Hematopoietic multipotent progenitor cell treated with erythropoietin and hydrocortisone succinate and interleukin-3 and kit ligand, for 8 days (in vitro differentiated cells): ENCODE data around the gene DNAAF6.
A peak's percentile ranks its signal among the peaks of the same experiment; 100 is the strongest.
"Not testable (repeated sequence)": the region's sequence is repeated elsewhere in the genome, so short reads cannot be mapped to it uniquely, and the experiment has no call there.

Source experiments
- DNase-seq: peaks from one replicate; pipeline ENCODE4 v3.0.0-alpha.2; 2015

DNAAF6 gene

DNA sequence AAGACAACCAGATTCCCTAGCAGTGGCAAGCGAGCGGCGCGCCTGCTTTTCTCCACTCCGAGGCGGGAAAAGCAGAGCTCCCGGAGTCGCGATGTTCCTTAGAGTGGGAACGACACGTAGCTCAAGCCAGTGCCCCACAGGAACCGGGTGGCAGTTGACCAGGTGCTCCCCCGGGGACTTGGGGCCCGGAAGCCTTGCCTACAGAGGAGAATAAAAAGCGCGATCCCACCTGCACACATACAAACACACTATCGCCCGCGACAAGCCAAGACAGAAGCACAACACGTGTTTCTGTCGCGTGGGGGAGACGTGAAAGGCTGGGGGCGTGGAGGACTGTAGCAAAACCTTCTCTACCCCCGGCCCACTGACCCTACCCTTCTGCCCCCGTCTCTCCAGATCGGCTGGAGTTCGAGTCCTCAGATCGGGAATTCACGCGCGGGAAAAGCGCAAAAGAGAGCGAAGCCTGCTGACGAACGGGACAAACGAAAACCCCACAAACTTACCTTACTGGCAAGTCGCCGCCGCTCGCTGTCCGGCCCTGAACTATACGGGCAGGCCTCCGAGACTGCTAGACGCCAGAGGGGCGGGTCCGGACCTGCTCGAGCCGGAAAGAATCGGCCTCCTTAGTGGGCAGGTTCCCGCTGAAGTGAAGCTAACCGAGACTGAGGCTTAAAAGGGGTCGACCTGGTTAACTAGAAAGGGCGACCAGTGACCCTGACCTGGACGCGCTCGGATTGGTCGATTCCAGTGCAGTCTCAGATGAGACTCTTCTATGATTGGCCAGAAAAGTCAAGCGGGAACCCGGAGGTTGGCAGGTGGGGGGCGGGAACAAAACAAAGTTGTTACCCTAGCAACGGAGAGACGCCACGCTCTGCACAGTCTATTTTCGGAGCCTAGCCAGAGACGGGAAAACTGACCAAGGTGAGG lies at the start of gene DNAAF6, which contains the start of gene NUP62CL:
DNAAF6 (plus strand) TSS at position 842 of the 927 bp plus-strand sequence. CDS start 6,265 bp downstream, outside the sequence.
NUP62CL (minus strand) TSS at position 664 of the 927 bp plus-strand sequence. CDS start 31,287 bp downstream, outside the sequence.
- DNase-seq, result peak; percentile 92

GRCh38 chrX:107157618-107158017 lies 48.8 kb upstream of the DNAAF6 start:
- not testable (repeated sequence) for DNase-seq

- DNase-seq, result no peak
These were observed 39.1 kb upstream of the DNAAF6 start for GRCh38 chrX:107167163-107167921.

DNA sequence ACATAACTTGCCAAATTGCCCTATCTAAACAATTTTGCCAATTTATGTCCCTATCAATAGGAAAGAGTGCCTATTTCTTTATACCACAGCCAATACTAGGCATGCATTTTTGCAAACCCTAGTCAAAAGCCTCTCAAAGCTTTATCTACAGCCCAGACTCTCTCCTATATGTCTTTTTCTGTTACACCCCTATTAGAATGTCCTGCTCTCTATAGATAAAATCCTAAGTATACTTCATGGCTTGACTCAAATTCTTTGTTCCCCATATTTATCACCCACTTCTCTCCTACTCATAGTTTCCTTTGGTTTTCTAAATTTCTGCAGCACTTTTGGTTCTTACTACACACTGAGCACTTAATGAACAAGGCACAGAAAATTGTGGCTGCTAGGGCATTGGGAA lies 38.2 kb upstream of the DNAAF6 start:
- peak; percentile 86 for DNase-seq

DNA sequence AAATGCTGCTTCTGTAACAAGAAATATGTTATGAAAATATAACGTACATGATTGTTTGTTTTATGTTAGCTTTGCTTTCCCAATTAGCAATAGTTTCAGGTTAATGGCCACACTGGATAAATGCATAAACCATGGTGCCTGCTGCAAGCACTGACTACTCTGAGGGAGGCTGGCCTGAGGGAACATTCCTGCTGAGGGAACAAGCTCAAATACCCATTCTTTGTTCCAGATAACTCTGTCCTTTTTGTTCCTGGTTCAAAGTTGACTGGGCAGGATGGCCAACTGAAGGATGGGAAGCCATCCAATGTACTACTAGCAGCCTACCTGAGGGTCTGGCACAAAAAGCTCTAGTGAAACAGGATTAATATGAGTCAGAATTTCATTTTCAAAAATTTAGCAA lies 37.7 kb upstream of the DNAAF6 start:
- peak; percentile 8 for DNase-seq

- no peak for DNase-seq
These were observed 34.9 kb upstream of the DNAAF6 start for GRCh38 chrX:107171369-107172102.

DNA sequence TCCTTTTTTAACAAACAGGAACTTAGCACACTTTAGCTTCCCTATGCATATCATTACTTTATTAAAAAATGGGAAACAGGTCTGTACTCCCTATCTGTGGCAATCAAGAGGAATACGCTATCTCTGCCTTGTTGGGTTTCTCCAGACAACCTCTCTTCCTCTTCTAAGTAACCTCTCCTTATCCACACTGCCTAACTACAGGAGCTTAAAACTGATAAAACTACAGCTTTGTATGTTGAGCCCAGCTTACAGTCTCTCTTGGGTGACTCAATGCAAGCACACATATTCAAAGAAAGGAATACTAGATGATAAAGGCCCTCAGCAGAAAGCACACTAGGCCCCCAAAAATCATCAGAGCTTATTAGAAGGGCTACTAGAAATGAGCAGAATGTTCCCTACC lies 9.1 kb upstream of the DNAAF6 start:
- DNase-seq, result peak; percentile 64

DNA sequence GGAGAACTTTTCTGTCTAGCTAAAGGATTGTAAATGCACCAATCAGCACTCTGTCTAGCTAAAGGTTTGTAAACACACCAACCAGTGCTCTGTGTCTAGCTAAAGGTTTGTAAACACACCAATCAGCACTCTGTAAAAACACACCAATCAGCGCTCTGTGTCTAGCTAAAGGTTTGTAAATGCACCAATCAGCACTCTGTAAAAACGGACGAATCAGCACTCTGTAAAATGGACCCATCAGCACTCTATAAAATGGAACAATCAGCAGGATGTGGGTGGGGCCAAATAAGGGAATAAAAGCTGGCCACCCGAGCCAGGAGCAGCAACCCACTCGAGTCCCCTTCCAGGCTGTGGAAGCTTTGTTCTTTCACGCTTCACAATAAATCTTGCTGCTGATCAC lies 8.3 kb upstream of the DNAAF6 start:
- DNase-seq, result not testable (repeated sequence)

GRCh38 chrX:107199491-107199890 lies 6.9 kb upstream of the DNAAF6 start:
- no peak for DNase-seq

GRCh38 chrX:107204068-107204605 lies 2.3 kb upstream of the DNAAF6 start:
- DNase-seq, result no peak

DNA sequence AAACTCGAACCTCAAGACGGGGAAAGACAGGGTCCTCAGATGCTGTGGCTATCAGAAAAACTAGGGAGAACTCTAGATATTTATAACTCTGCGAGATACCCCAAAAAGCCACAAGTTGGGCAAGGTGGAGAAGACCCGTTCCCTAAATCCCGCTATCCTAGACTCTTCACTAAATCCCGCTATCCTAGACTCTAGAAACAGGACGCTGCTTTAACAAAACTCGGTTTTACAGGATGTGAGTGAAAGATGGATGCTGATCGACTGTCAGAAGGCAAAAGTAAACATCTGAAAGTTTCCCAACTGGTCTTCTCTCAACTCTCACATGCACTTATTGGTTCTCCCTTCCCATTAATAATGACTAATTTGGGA lies 270 bp downstream of the DNAAF6 start:
- DNase-seq, result no peak

DNA sequence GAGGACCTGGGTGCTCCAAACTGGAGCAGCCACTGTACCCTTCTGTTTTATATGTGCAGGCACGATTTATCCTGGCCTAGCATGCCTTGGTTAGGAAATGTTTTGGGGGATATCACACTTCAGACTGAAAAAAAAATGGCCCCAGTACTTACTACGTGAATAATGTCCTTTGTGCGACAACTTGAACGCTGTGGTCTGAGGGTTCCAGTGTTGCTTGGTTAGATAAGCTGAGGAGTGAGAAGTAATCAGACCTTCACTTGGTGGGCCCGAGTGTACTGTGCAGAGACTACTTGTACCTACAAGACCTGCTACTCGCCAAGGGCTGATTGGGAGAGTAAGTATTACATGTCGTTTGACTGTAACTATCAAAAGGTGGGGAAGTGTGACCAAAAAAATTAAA lies 678 bp downstream of the DNAAF6 start:
- peak; percentile 17 for DNase-seq

- no peak for DNase-seq
These were observed 1.5 kb downstream of the DNAAF6 start for GRCh38 chrX:107207943-107208342.

DNA sequence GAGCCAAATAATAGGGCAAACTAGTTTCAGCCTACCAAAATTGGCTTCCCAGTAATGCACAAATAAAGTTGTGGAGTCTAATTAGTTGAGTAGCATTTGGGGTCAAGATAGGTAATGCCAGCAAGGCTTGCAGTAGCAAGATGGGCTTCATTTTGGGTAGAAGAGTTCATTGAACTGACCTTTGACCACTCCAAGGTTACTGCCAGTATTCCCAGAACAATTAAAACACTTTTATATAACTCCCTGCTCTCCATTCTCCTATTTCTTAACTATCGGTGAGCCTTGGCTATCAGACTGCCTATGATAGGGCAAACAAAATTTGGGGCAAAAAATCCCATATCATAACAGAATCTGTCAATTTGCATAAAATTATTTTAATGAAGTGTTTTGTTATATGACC lies 7.1 kb downstream of the DNAAF6 start:
- no peak for DNase-seq

DNA sequence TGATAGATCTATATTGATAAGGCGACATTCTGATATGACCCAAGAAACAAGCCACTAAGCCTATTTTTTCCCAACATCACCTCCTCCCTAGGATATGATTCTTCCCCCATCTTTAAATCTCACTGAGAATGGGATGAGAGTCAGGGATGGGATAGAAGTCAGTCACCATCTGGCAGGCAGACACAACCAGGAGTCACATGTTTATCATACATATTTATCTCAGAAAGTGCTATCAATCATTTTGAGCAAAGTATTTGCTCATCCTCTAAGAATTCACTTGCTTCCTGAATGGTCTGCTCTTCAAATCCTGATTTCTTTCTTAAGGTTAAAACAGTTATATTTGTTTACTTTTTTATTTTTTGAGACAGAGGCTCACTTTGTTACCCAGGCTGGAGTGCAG lies 20.3 kb downstream of the DNAAF6 start:
- DNase-seq, result no peak

- DNase-seq, result no peak
These were observed 21.5 kb downstream of the DNAAF6 start for GRCh38 chrX:107227780-107228485.

- DNase-seq, result peak; percentile 16
These were observed 22.0 kb downstream of the DNAAF6 start for GRCh38 chrX:107228486-107228819.

DNA sequence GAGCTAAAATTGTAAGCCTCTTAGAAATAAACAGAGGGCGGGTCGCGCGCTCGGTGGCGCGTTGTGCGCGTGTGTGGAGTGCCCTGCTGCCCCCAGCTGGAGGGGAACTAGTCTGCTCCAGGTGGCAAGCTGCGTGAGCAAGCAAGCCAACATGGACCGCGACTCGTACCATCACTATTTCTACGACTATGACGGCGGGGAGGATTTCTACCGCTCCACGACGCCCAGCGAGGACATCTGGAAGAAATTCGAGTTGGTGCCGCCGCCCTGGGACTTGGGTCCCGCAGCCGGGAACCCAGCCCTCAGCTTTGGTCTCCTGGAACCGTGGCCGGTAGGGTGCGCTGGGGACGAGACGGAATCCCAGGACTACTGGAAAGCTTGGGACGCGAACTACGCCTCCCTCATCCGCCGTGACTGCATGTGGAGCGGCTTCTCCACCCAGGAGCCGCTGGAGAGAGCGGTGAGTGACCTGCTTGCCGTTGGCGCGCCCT lies 66.1 kb downstream of the DNAAF6 start:
- peak; percentile 30 for DNase-seq

DNA sequence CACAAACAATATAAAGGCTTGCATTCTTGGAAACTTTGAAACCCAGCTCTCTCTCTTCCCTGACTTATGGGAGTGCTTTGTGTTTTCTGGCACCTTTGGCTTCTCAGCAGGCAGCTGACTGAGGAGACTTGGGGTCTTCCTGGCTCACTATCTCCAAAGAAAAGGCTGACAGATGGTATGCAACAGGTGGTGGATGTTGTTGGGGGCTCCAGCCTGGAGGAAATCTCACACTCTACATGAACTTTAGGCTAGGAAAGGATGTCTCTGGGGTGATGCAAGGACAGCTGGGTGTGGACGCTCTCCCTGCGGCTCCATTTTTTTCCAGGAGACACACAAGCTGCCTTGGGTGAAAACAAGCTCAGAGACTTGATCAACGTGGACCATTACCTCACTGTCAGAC lies 67.4 kb downstream of the DNAAF6 start:
- DNase-seq, result no peak

DNA sequence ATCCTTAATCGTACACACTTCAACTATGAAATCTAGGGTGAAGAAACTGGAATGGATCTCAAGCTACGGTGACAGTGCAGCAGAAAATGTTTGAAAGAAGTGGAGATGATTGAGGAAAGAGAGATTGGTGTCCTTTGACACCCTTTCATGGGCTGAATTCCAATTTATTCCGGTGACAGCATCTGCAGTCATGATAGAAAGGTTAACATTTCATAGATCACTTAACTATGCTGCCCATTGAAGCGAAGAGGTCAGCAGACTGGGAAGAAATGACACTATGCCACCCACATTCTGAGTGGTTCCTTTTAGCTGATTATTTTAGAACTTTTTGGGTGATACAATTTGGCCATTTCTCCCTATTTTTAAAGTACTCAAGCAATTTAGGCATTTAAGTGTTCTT lies 82.3 kb downstream of the DNAAF6 start:
- DNase-seq, result no peak

DNA sequence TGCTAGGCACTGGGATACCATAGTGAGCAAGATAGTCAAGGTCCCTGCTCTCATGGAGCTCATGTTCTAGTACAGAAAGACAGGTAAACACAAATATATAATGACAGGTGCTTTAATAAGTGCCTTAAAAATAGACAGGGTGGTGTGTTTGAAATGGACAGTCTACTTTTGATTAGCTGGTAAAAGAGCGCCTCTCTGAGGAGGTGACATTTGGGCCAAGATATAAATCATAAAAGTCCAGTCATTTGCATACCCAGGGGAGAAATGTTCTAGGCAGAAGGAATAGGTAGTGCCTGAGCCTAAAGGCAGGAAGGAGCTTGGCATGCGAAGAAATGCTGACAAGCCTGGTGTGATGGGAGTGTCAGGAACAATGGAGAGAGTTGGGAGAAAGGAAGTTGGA lies 83.6 kb downstream of the DNAAF6 start:
- DNase-seq, result no peak

GRCh38 chrX:107293056-107293455 lies 86.6 kb downstream of the DNAAF6 start:
- DNase-seq, result no peak
